Natural killer cell (primary cell): Measurements from ENCODE around the gene FUBP1. TPM values are rescaled to one million over a fixed set of nuclear protein-coding genes. Genes with fewer than 3 reads are reported as not detected.

Source experiments
- ATAC-seq, 3 donors: fragments of 150-1000 bp in 2 of 3; fragments of 200-7000 bp in 1 of 3; cut with Tn5 transposase; 1 replicate in 1 of 3; 2 replicates in 2 of 3; pipeline ENCODE4 v1.10.0; 2021; ENCODE audit warnings: mild to moderate bottlenecking in 2 of 3, moderate library complexity in 2 of 3
- DNase-seq, 2 donors: peaks; one replicate each; pipeline versions ENCODE4 v3.0.0 to v3.0.0-alpha.2; 2013 to 2021; ENCODE audit warnings: mixed read lengths in 1 of 2
- H3K27ac ChIP-seq: one replicate; pipeline ENCODE4 v1.5.1; 2013; ENCODE audit warnings: mild to moderate bottlenecking, low read length
- H3K27me3 ChIP-seq: one replicate; pipeline ENCODE4 v1.6.1; 2013; ENCODE audit warnings: low read length; ENCODE audit not compliant: control insufficient read depth, insufficient read depth
- H3K36me3 ChIP-seq: one replicate; pipeline ENCODE4 v1.6.1; 2013; ENCODE audit warnings: low read length; ENCODE audit not compliant: control insufficient read depth, insufficient read depth
- H3K4me1 ChIP-seq: one replicate; pipeline ENCODE4 v1.6.1; 2013; ENCODE audit warnings: low read length; ENCODE audit not compliant: control insufficient read depth, insufficient read depth
- H3K4me3 ChIP-seq: one replicate; pipeline ENCODE4 v1.5.1; 2013; ENCODE audit warnings: low read length
- H3K9me3 ChIP-seq: one replicate; pipeline ENCODE4 v1.6.1; 2013; ENCODE audit warnings: low read length; ENCODE audit not compliant: control insufficient read depth, insufficient read depth
- H3K27ac Mint-ChIP-seq, 2 donors: one replicate each; pipeline ENCODE4 v1.8.0; 2022; ENCODE audit warnings: mild to moderate bottlenecking in 2 of 2, mixed read lengths in 2 of 2, moderate library complexity in 1 of 2
- H3K27me3 Mint-ChIP-seq, 2 donors: one replicate each; pipeline ENCODE4 v1.8.0; 2022; ENCODE audit warnings: low read depth in 2 of 2, mixed read lengths in 2 of 2
- H3K36me3 Mint-ChIP-seq: one replicate; pipeline ENCODE4 v1.8.0; 2022; ENCODE audit warnings: mixed read lengths
- H3K4me1 Mint-ChIP-seq, 2 donors: one replicate each; pipeline ENCODE4 v1.8.0; 2022; ENCODE audit warnings: mixed read lengths in 2 of 2
- H3K4me3 Mint-ChIP-seq: one replicate; pipeline ENCODE4 v1.8.0; 2022; ENCODE audit warnings: mild to moderate bottlenecking, moderate library complexity, mixed read lengths
- H3K9me3 Mint-ChIP-seq, 2 donors: one replicate each; pipeline ENCODE4 v1.8.0; 2022; ENCODE audit warnings: mixed read lengths in 2 of 2
- WGBS: methylation state at CpG from one replicate; pipeline ENCODE4 v1.1.7; 2013; ENCODE audit warnings: missing lambda C conversion rate; ENCODE audit not compliant: insufficient coverage; 5-methylcytosine and 5-hydroxymethylcytosine counted together
- intact Hi-C: fragments of 100-400 bp; cut with micrococcal nuclease; formaldehyde crosslinking; loops from one replicate; pipeline ENCODE4 v1.14.2; 2022
- total RNA-seq, 4 donors: library from RNA; stranded (reverse); fragments of 120-200 nt in 1 of 4; gene quantifications; one replicate each; pipeline versions ENCODE4 v1.2.3 to v1.2.4, GENCODE V29; 2013 to 2022
- TF ChIP-seq, protein P1 (sequence below): fragments of 200-600 bp; IDR thresholded peaks from one replicate; pipeline ENCODE4 v1.8.0; 2022; ENCODE audit warnings: antibody characterized with exemption

Gene FUBP1
- total RNA-seq, 3 donors from 2014 or later (not counting 1 experiment from before 2014, with no cell fraction given) = 247 to 285 (median 249) TPM

DNA sequence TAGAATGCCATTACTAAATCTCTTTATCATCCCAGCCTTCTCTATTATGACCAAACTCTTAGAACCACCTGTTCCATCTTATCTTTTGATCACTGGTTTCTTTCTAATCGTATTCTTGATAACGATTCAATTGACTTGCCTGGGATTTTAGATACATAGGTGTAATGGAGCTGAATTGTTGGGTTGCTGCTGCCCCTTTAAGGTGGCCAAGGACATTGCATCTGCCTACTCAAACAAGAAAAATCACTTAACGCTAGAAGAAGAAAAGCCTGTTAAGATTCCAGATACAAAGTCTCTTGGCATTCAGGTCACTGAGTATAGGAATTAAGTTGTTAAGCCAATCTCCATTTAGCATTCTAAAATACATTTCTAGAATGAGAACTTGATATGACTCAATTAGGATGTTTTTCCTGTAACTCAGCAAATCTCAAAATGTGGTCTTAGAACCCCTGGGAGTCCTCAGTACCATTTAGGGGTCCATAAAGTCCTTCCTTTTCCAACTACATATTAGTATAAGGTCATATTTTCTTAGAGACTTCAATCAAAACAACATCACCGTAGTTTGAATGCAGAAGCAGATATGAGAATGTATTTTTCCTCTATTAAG is 78.1 kb downstream of the FUBP1 start:
- peaks cover 0 to 2% of the 10 kb centered on the region in 2 donors for H3K27me3 Mint-ChIP-seq
- H3K27ac ChIP-seq = no peak overlapping the region
- TF ChIP-seq, protein P1, sequence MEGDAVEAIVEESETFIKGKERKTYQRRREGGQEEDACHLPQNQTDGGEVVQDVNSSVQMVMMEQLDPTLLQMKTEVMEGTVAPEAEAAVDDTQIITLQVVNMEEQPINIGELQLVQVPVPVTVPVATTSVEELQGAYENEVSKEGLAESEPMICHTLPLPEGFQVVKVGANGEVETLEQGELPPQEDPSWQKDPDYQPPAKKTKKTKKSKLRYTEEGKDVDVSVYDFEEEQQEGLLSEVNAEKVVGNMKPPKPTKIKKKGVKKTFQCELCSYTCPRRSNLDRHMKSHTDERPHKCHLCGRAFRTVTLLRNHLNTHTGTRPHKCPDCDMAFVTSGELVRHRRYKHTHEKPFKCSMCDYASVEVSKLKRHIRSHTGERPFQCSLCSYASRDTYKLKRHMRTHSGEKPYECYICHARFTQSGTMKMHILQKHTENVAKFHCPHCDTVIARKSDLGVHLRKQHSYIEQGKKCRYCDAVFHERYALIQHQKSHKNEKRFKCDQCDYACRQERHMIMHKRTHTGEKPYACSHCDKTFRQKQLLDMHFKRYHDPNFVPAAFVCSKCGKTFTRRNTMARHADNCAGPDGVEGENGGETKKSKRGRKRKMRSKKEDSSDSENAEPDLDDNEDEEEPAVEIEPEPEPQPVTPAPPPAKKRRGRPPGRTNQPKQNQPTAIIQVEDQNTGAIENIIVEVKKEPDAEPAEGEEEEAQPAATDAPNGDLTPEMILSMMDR = peak; percentile 8
- H3K36me3 ChIP-seq = no peaks in the 10 kb centered on the region
- H3K4me3 ChIP-seq = no peak overlapping the region
- DNase-seq = peak in 1 of 2 donors; percentile 43
- intact Hi-C loops = loop anchor here (5.0 kb wide), 1 partner anchor 1748 kb away; no protein-coding TSS in a partner anchor
- no peaks in the 10 kb centered on the region for H3K27me3 ChIP-seq
- ATAC-seq = peak in 1 of 3 donors; percentile 39
- H3K9me3 ChIP-seq = no peaks in the 10 kb centered on the region
- no peaks in the 10 kb centered on the region for H3K36me3 Mint-ChIP-seq
- H3K4me1 Mint-ChIP-seq = no peaks in the 10 kb centered on the region
- H3K9me3 Mint-ChIP-seq = no peaks in the 10 kb centered on the region
- H3K4me3 Mint-ChIP-seq = no peak overlapping the region
- H3K27ac Mint-ChIP-seq = no peak overlapping the region
- 40% methylated on average over 1 of the region's 4 CpGs for WGBS
- no peaks in the 10 kb centered on the region for H3K4me1 ChIP-seq

GRCh38 chr1:77899647-77900320 is 79.1 kb downstream of the FUBP1 start:
- WGBS = 100% methylated on average over 1 of the region's 4 CpGs
- Histone ChIP-seq H3K4me1 (no peaks in the 10 kb centered on the region), H3K27ac (no peak overlapping the region), H3K9me3 (no peaks in the 10 kb centered on the region), H3K36me3 (no peaks in the 10 kb centered on the region), H3K27me3 (no peaks in the 10 kb centered on the region), H3K4me3 (no peak overlapping the region)
- Mint-ChIP-seq H3K36me3 (no peaks in the 10 kb centered on the region), H3K27ac (no peak overlapping the region), H3K27me3 (peaks cover 0 to 2% of the 10 kb centered on the region in 2 donors), H3K4me1 (no peaks in the 10 kb centered on the region), H3K9me3 (no peaks in the 10 kb centered on the region), H3K4me3 (no peak overlapping the region)
- TF ChIP-seq, protein P1 = no peak
- intact Hi-C loops = loop anchor here (5.0 kb wide), 1 partner anchor 1747 kb away; no protein-coding TSS in a partner anchor
- DNase-seq (no peak), ATAC-seq (no peak)

Other genes starting within 250 kb of the FUBP1 start
- 100 to 1,000 TPM in 2 of 3 donors, 10 to 100 TPM in 1; 88.1 to 112 (median 101) TPM for gene USP33, start 219.2 kb downstream of the FUBP1 start, total RNA-seq
- 10 to 100 TPM; 13.6 to 16.9 (median 15.6) TPM for gene MIGA1, start 199.4 kb downstream of the FUBP1 start, total RNA-seq
- 1 to 10 TPM in 2 of 3 donors, under 1 TPM in 1; 0.85 to 1.4 (median 1.1) TPM for gene NEXN, start 90.4 kb downstream of the FUBP1 start, total RNA-seq
- gene DNAJB4, start 25.9 kb upstream of the FUBP1 start, total RNA-seq = 10 to 100 TPM; 26.8 to 30.7 (median 28.2) TPM
- gene GIPC2, start 66.9 kb upstream of the FUBP1 start, total RNA-seq = not detected